ENCODE results near the gene TNRC6A.

GRCh38 chr16:24734382-24734781 is 4.9 kb downstream of the TNRC6A start:
- TF ChIP-seq ARNT (IDR thresholded peaks at IDR 0.05): no peak
- no peak for TF ChIP-seq HNRNPLL (IDR thresholded peaks at IDR 0.05; ENCODE audit: low read depth, low read length, poor library complexity, severe bottlenecking)
- TF ChIP-seq, protein P1, sequence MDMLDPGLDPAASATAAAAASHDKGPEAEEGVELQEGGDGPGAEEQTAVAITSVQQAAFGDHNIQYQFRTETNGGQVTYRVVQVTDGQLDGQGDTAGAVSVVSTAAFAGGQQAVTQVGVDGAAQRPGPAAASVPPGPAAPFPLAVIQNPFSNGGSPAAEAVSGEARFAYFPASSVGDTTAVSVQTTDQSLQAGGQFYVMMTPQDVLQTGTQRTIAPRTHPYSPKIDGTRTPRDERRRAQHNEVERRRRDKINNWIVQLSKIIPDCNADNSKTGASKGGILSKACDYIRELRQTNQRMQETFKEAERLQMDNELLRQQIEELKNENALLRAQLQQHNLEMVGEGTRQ (CRISPR knock-in tag; IDR thresholded peaks at IDR 0.05): no peak
- TF ChIP-seq CTCF (IDR thresholded peaks at IDR 0.05 in 2 of 3, conservative IDR thresholded peaks at IDR 0.05 in 1 of 3; ENCODE audit: insufficient read depth in 2 of 3, low read depth in 1 of 3, low read length in 3 of 3): no peak
- no peak for TF ChIP-seq POLR2A (conservative IDR thresholded peaks at IDR 0.05)
- no peak for TF ChIP-seq TAF1 (IDR thresholded peaks at IDR 0.05; ENCODE audit: control insufficient read depth, extremely low read depth, insufficient read depth, low read length, severe bottlenecking)
- TF ChIP-seq SFPQ (IDR thresholded peaks at IDR 0.05; ENCODE audit: low read depth, low read length): no peak
- TF ChIP-seq KLF16 (IDR thresholded peaks at IDR 0.05): no peak
- no peak for TF ChIP-seq MBD2 (IDR thresholded peaks at IDR 0.05; ENCODE audit: borderline replicate concordance, low read depth)
- TF ChIP-seq CEBPB (tag; IDR thresholded peaks at IDR 0.05): peak; percentile 84
- TF ChIP-seq EZH2 (IDR thresholded peaks at IDR 0.05; ENCODE audit: borderline replicate concordance, low read depth, low read length): no peak
